DND-41 (cell line): ENCODE results near the gene SYNM.

Source experiments
- ATAC-seq: fragments of 200-7000 bp; cut with Tn5 transposase; 3 replicates; pipeline ENCODE4 v1.9.1; 2021; ENCODE audit warnings: low read depth; ENCODE audit not compliant: insufficient read depth
- DNase-seq: peaks from one replicate; pipeline ENCODE4 v3.0.0-alpha.2; 2020
- H2AFZ ChIP-seq: 2 replicates; pipeline ENCODE4 v1.6.0; 2012; ENCODE audit warnings: low read depth, low read length
- H3K27ac ChIP-seq: 2 replicates; pipeline ENCODE4 v1.5.1; 2012; ENCODE audit warnings: low read length, inconsistent platforms
- H3K27me3 ChIP-seq: fragments of 200-600 bp; sonication (generic); 2 replicates; pipeline ENCODE4 v1.6.0; 2012; ENCODE audit warnings: low read length, mild to moderate bottlenecking, inconsistent platforms; ENCODE audit not compliant: insufficient read depth, poor library complexity
- H3K36me3 ChIP-seq: 2 replicates; pipeline ENCODE4 v1.5.1; 2012; ENCODE audit warnings: low read length, inconsistent platforms; ENCODE audit not compliant: insufficient read depth
- H3K4me1 ChIP-seq: 2 replicates; pipeline ENCODE4 v1.5.1; 2012; ENCODE audit warnings: mild to moderate bottlenecking, low read length; ENCODE audit not compliant: insufficient read depth
- H3K4me2 ChIP-seq: 2 replicates; pipeline ENCODE4 v1.6.0; 2012; ENCODE audit warnings: mild to moderate bottlenecking, moderate library complexity, low read length, inconsistent platforms; ENCODE audit not compliant: insufficient read depth
- H3K4me3 ChIP-seq, 2 experiments: fragments of 200-600 bp in 1 of 2; shearing (Covaris generic) in 1 of 2; 2 replicates each; pipeline ENCODE4 v1.5.1; 2012 to 2016; ENCODE audit warnings: inconsistent platforms in 2 of 2, low read length in 2 of 2, mild to moderate bottlenecking in 2 of 2, low read depth in 1 of 2, moderate library complexity in 1 of 2
- H3K79me2 ChIP-seq: 2 replicates; pipeline ENCODE4 v1.6.0; 2012; ENCODE audit warnings: low read length, inconsistent platforms; ENCODE audit not compliant: insufficient read depth
- H3K9ac ChIP-seq: 2 replicates; pipeline ENCODE4 v1.6.0; 2012; ENCODE audit warnings: low read depth, mild to moderate bottlenecking, inconsistent platforms, low read length, moderate library complexity
- H3K9me3 ChIP-seq: 2 replicates; pipeline ENCODE4 v1.5.1; 2012; ENCODE audit warnings: low read length, moderate library complexity, mild to moderate bottlenecking, inconsistent platforms; ENCODE audit not compliant: insufficient read depth, severe bottlenecking
- H4K20me1 ChIP-seq: 2 replicates; pipeline ENCODE4 v1.6.0; 2012; ENCODE audit warnings: low read length; ENCODE audit not compliant: insufficient read depth
- CTCF ChIP-seq: IDR thresholded peaks from 2 replicates; pipeline ENCODE4 v1.5.1; 2012; ENCODE audit warnings: borderline replicate concordance, low read length, moderate library complexity, mild to moderate bottlenecking; ENCODE audit not compliant: poor library complexity, severe bottlenecking; ENCODE audit errors: extremely low read depth
- EZH2 ChIP-seq: IDR thresholded peaks from 3 replicates; pipeline ENCODE4 v1.6.1; 2012; ENCODE audit warnings: borderline replicate concordance, low read depth, mild to moderate bottlenecking, moderate library complexity, low read length, inconsistent platforms; ENCODE audit not compliant: severe bottlenecking

Gene SYNM

GRCh38 chr15:99146661-99147060 is 41.8 kb downstream of the SYNM start:
- Histone ChIP-seq H3K27ac (no peak overlapping the region), H4K20me1 (no peaks in the 10 kb centered on the region), H3K9ac (no peak overlapping the region), H3K79me2 (no peaks in the 10 kb centered on the region), H3K36me3 (0 out of 2 replicates have a peak, but pooled peaks cover 6% of the 10 kb centered on the region), H3K4me1 (no peaks in the 10 kb centered on the region), H3K27me3 (no peaks in the 10 kb centered on the region), H2AFZ (no peak overlapping the region), H3K4me3 (no peak overlapping the region), H3K9me3 (no peaks in the 10 kb centered on the region), H3K4me2 (no peak overlapping the region)
- ATAC-seq (no peak), DNase-seq (no peak)
- no peak for TF ChIP-seq CTCF
- no peak for TF ChIP-seq EZH2

- Histone ChIP-seq H3K4me2 (no peak overlapping the region), H3K79me2 (no peaks in the 10 kb centered on the region), H3K9ac (no peak overlapping the region), H3K36me3 (0 out of 2 replicates have a peak, but pooled peaks cover 10% of the 10 kb centered on the region), H2AFZ (no peak overlapping the region), H3K9me3 (no peaks in the 10 kb centered on the region), H3K27ac (no peak overlapping the region), H3K4me1 (no peaks in the 10 kb centered on the region), H3K27me3 (no peaks in the 10 kb centered on the region), H4K20me1 (no peaks in the 10 kb centered on the region), H3K4me3 (no peak overlapping the region)
- no peak for DNase-seq
- TF ChIP-seq CTCF (no peak), EZH2 (no peak)
- ATAC-seq, result no peak
These were observed 44.0 kb downstream of the SYNM start for GRCh38 chr15:99148851-99149276.

GRCh38 chr15:99149366-99149765 is 44.5 kb downstream of the SYNM start:
- no peak for ATAC-seq
- Histone ChIP-seq H3K27ac (no peak overlapping the region), H3K9me3 (no peaks in the 10 kb centered on the region), H3K4me2 (no peak overlapping the region), H4K20me1 (no peaks in the 10 kb centered on the region), H3K4me3 (no peak overlapping the region), H3K79me2 (no peaks in the 10 kb centered on the region), H3K9ac (no peak overlapping the region), H3K36me3 (peaks cover 10% of the 10 kb centered on the region; the same call in 1 of the 2 replicates), H3K4me1 (no peaks in the 10 kb centered on the region), H3K27me3 (no peaks in the 10 kb centered on the region), H2AFZ (no peak overlapping the region)
- TF ChIP-seq EZH2 (no peak), CTCF (no peak)
- no peak for DNase-seq

- H4K20me1 ChIP-seq, result no peaks in the 10 kb centered on the region
- H3K9me3 ChIP-seq, result no peaks in the 10 kb centered on the region
- H3K27me3 ChIP-seq, result no peaks in the 10 kb centered on the region
- no peak overlapping the region for H3K4me3 ChIP-seq
- H3K4me1 ChIP-seq, result no peaks in the 10 kb centered on the region
- no peak for ATAC-seq
- H3K79me2 ChIP-seq, result no peaks in the 10 kb centered on the region
- no peak for DNase-seq
- H3K9ac ChIP-seq, result no peak overlapping the region
- H3K36me3 ChIP-seq, result peaks cover 14% of the 10 kb centered on the region; the same call in 1 of the 2 replicates
- no peak overlapping the region for H2AFZ ChIP-seq
- no peak overlapping the region for H3K4me2 ChIP-seq
- TF ChIP-seq CTCF (no peak), EZH2 (no peak)
- H3K27ac ChIP-seq, result no peak overlapping the region
These were observed 46.3 kb downstream of the SYNM start for GRCh38 chr15:99151156-99151555.
